ENCODE results near the gene TRUB1.
"Not testable (repeated sequence)": the region's sequence is repeated elsewhere in the genome, so short reads cannot be mapped to it uniquely, and the experiment has no call there.

The TRUB1 gene

GRCh38 chr10:114925587-114926586 is 12.1 kb upstream of the TRUB1 start:
- FAIRE-seq = no peak

GRCh38 chr10:114928818-114929217 is 9.2 kb upstream of the TRUB1 start:
- FAIRE-seq = no peak

GRCh38 chr10:114930320-114930719 is 7.7 kb upstream of the TRUB1 start:
- FAIRE-seq = no peak

GRCh38 chr10:114931072-114931679 is 6.8 kb upstream of the TRUB1 start:
- FAIRE-seq = no peak

GRCh38 chr10:114932225-114932624 is 5.8 kb upstream of the TRUB1 start:
- FAIRE-seq = no peak

GRCh38 chr10:114932945-114933344 is 5.0 kb upstream of the TRUB1 start:
- FAIRE-seq = no peak

GRCh38 chr10:114933588-114933987 is 4.4 kb upstream of the TRUB1 start:
- no peak for FAIRE-seq

GRCh38 chr10:114933995-114934394 is 4.0 kb upstream of the TRUB1 start:
- FAIRE-seq = not testable (repeated sequence)

- no peak for FAIRE-seq
Observed at GRCh38 chr10:114938856-114939193, 830 bp downstream of the TRUB1 start.

- no peak for FAIRE-seq
Observed at GRCh38 chr10:114940735-114941134, 2.7 kb downstream of the TRUB1 start.

GRCh38 chr10:114943000-114943399 is 5.0 kb downstream of the TRUB1 start:
- FAIRE-seq = no peak

GRCh38 chr10:114953047-114953446 is 15.1 kb downstream of the TRUB1 start:
- FAIRE-seq = no peak

GRCh38 chr10:114955984-114956383 is 18.0 kb downstream of the TRUB1 start:
- no peak for FAIRE-seq

- no peak for FAIRE-seq
Observed at GRCh38 chr10:114956466-114956865, 18.5 kb downstream of the TRUB1 start.

- FAIRE-seq = no peak
Observed at GRCh38 chr10:114957122-114957521, 19.1 kb downstream of the TRUB1 start.

GRCh38 chr10:114957673-114958072 is 19.7 kb downstream of the TRUB1 start:
- no peak for FAIRE-seq

- FAIRE-seq = no peak
Observed at GRCh38 chr10:114962441-114962840, 24.4 kb downstream of the TRUB1 start.

- no peak for FAIRE-seq
Observed at GRCh38 chr10:114963908-114964307, 25.9 kb downstream of the TRUB1 start.

GRCh38 chr10:114967071-114967470 is 29.1 kb downstream of the TRUB1 start:
- FAIRE-seq = no peak

- no peak for FAIRE-seq
Observed at GRCh38 chr10:114970515-114970914, 32.5 kb downstream of the TRUB1 start.

GRCh38 chr10:114973306-114973705 is 35.3 kb downstream of the TRUB1 start:
- no peak for FAIRE-seq

GRCh38 chr10:114973997-114974396 is 36.0 kb downstream of the TRUB1 start:
- FAIRE-seq = no peak

- no peak for FAIRE-seq
Observed at GRCh38 chr10:114974625-114975024, 36.6 kb downstream of the TRUB1 start.

GRCh38 chr10:114975091-114975490 is 37.1 kb downstream of the TRUB1 start:
- no peak for FAIRE-seq
